Lung (tissue), 12 donors: ENCODE data around the gene NPVF. TPM values are rescaled to one million over a fixed set of nuclear protein-coding genes. Genes with fewer than 3 reads are reported as not detected.

Source experiments
- ATAC-seq: fragments of 200-7000 bp; cut with Tn5 transposase; one replicate; pipeline ENCODE4 v1.9.1; 2020; ENCODE audit warnings: moderate number of reproducible peaks; ENCODE audit not compliant: insufficient read depth, low FRiP score
- DNase-seq, 3 donors: peaks; one replicate each; pipeline ENCODE4 v3.0.0-alpha.2; 2013 to 2017
- H3K27ac ChIP-seq, 2 donors: one replicate each; pipeline ENCODE4 v1.5.1; 2013; ENCODE audit warnings: mild to moderate bottlenecking in 2 of 2, moderate library complexity in 2 of 2, control low read depth in 1 of 2, inconsistent platforms in 1 of 2, low read depth in 1 of 2, low read length in 1 of 2
- H3K27me3 ChIP-seq, 3 donors: one replicate each; pipeline ENCODE4 v1.5.1; 2013; ENCODE audit warnings: low read length in 2 of 3; ENCODE audit not compliant: control insufficient read depth in 3 of 3, insufficient read depth in 3 of 3
- H3K36me3 ChIP-seq, 4 donors: one replicate each; pipeline ENCODE4 v1.5.1; 2013; ENCODE audit warnings: low read length in 4 of 4, mild to moderate bottlenecking in 1 of 4, moderate library complexity in 1 of 4; ENCODE audit not compliant: control insufficient read depth in 4 of 4, insufficient read depth in 4 of 4
- H3K4me1 ChIP-seq, 5 donors: one replicate each; pipeline ENCODE4 v1.5.1; 2013; ENCODE audit warnings: low read length in 5 of 5, mild to moderate bottlenecking in 2 of 5, moderate library complexity in 1 of 5; ENCODE audit not compliant: control insufficient read depth in 5 of 5, insufficient read depth in 5 of 5
- H3K4me3 ChIP-seq: one replicate; pipeline ENCODE4 v1.5.1; 2013; ENCODE audit warnings: mild to moderate bottlenecking, control low read depth, moderate library complexity
- H3K9ac ChIP-seq, 2 donors: one replicate each; pipeline ENCODE4 v1.5.1; 2013; ENCODE audit warnings: low read length in 2 of 2, control low read depth in 1 of 2; ENCODE audit not compliant: insufficient read depth in 1 of 2
- H3K9me3 ChIP-seq, 4 donors: one replicate each; pipeline ENCODE4 v1.5.1; 2013; ENCODE audit warnings: low read length in 3 of 4, mild to moderate bottlenecking in 1 of 4, moderate library complexity in 1 of 4; ENCODE audit not compliant: control insufficient read depth in 4 of 4, insufficient read depth in 3 of 4
- CTCF ChIP-seq: IDR thresholded peaks from 2 replicates; pipeline ENCODE4 v1.5.1; 2012; ENCODE audit warnings: mild to moderate bottlenecking; ENCODE audit errors: control extremely low read depth, extremely low read depth
- WGBS, 2 donors: extraction: QIAGEN DNeasy Blood & Tissue Kit; methylation state at CpG; one replicate each; pipeline ENCODE4 v1.1.7; 2013; 5-methylcytosine and 5-hydroxymethylcytosine counted together
- polyA plus RNA-seq, 2 donors: library from polyadenylated mRNA; stranded (reverse); fragments of 200-250 nt; gene quantifications; one replicate each; pipeline ENCODE4 v1.2.1, GENCODE V29; 2013
- total RNA-seq, 2 donors: library from RNA; depleted of rRNA in 1 of 2; stranded (reverse); fragments of >200 nt in 1 of 2; gene quantifications; one replicate each; pipeline ENCODE4 v1.2.1, GENCODE V29; 2014 to 2021
- donor health status: control.
- donor health status: control.
- donor health status: Bipolar disorder and iron deficiency.
- donor health status: healthy.
- donor health status: DM: yes; HTN: yes; CAD: no.

Gene NPVF
- total and polyA plus RNA-seq, 4 donors = not detected

- TF ChIP-seq CTCF = no peak
- H3K27me3 ChIP-seq = peaks cover 0 to 3% (median under 1%) of the 10 kb centered on the region in 3 donors
- no peaks in the 10 kb centered on the region for H3K36me3 ChIP-seq
- WGBS, 2 donors = 86 to 95% methylated on average over 1 of the region's 1 CpG
- peaks cover 0 to 9% (median 1%) of the 10 kb centered on the region in 4 donors for H3K9me3 ChIP-seq
- H3K9ac ChIP-seq = no peak overlapping the region
- no peak overlapping the region for H3K27ac ChIP-seq
- ATAC-seq (no peak), DNase-seq (no peak)
- no peak overlapping the region for H3K4me3 ChIP-seq
- no peaks in the 10 kb centered on the region for H3K4me1 ChIP-seq
Measured at GRCh38 chr7:25208525-25209221, 19.6 kb downstream of the NPVF start.

- no peak overlapping the region for H3K4me3 ChIP-seq
- DNase-seq (no peak), ATAC-seq (no peak)
- peaks cover 0 to 3% (median 3%) of the 10 kb centered on the region in 3 donors for H3K27me3 ChIP-seq
- no peaks in the 10 kb centered on the region for H3K4me1 ChIP-seq
- no peak overlapping the region for H3K27ac ChIP-seq
- no peak for TF ChIP-seq CTCF
- H3K9me3 ChIP-seq = peaks cover 0 to 9% (median 1%) of the 10 kb centered on the region in 4 donors
- H3K9ac ChIP-seq = no peak overlapping the region
- WGBS, 2 donors = 89 to 91% methylated on average over 3 of the region's 3 CpGs
- H3K36me3 ChIP-seq = no peaks in the 10 kb centered on the region
Measured at GRCh38 chr7:25207887-25208286, 20.4 kb downstream of the NPVF start.

- no peak overlapping the region for H3K4me3 ChIP-seq
- DNase-seq (no peak), ATAC-seq (no peak)
- no peak for TF ChIP-seq CTCF
- H3K36me3 ChIP-seq = no peaks in the 10 kb centered on the region
- peaks cover 0 to 9% (median 0%) of the 10 kb centered on the region in 4 donors for H3K9me3 ChIP-seq
- H3K27ac ChIP-seq = no peak overlapping the region
- no peak overlapping the region for H3K9ac ChIP-seq
- H3K4me1 ChIP-seq = no peaks in the 10 kb centered on the region
- H3K27me3 ChIP-seq = peaks cover 0 to 3% (median 3%) of the 10 kb centered on the region in 3 donors
- WGBS, 2 donors = 82 to 97% methylated on average over 3 of the region's 3 CpGs
Measured at GRCh38 chr7:25206765-25207164, 21.5 kb downstream of the NPVF start.
